ENCODE measurements around the gene DUSP15.
"Not testable (repeated sequence)": the region's sequence is repeated elsewhere in the genome, so short reads cannot be mapped to it uniquely, and the experiment has no call there.

Gene DUSP15

GRCh38 chr20:31869942-31870725 is at the start of gene DUSP15, which contains the start of gene TTLL9:
TSS of gene DUSP15 (minus strand) at chr20:31870527. CDS start at chr20:31870337, 190 bp downstream.
TSS of gene TTLL9 (plus strand) at chr20:31870634. CDS start at chr20:31871127, 493 bp downstream.
- DNase-seq (ENCODE audit: low read depth in 2 of 2): no peak

DNA sequence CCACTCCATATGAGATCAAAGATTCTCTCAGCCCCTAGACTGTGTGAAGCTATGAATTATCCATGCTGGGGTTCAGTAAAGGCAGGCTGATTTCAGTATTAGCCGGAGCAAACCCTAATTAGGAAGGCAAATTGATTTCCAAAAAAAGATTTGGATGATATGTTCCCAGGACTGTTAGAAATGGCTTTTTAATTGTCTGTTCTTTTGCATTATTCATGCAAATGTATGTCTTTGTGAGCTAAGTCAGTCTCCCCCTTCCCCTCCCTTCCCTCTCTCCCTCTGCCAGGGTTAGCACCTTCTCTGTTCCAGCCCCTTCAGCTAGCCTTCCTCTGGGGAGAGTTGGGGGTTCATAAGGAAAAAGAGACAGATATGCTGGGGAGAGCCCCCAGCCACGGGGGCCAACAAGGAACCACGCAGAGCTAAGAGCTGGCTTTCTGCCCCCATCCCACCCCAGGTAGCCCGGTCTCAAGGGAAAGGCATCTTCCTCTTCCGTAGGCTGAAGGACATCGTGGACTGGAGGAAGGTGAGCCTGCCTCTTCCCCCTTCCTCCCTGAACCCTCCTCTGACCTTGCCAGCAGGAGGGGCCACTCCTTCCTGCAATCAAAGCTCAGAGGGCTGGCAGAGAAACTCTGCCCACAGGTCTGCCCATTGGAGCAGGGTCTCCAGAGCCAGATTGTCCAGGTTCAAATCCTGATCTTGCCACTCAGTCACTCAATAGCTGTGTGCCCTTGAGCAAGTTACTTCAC is 49.3 kb upstream of the DUSP15 start:
- DNase-seq (ENCODE audit: low read depth in 2 of 2): no peak

- DNase-seq (ENCODE audit: low read depth in 2 of 2): no peak
Observed at GRCh38 chr20:31918466-31919105, 48.3 kb upstream of the DUSP15 start.

DNA sequence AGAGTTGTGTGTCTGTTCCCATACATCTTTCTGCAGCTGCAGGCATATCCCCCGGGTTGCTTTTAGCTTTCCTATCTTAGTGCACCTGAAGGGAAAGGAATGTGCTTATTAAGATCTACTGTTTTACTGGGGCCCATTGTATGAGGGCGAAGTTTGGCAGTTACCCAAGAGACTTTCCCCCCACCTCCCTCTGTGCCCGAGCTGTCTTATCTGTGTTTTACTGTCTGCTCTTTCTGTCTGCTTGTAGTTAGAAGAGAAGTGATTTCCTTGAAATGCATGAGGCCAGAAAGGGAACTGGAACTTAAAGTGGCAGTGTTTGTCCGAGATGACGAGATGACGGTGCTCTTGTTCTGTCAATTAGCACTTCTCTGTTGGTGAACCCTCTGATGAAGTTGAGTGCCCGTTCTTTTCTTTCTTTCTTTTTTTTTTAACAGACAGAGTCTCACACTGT is 47.7 kb upstream of the DUSP15 start:
- not testable (repeated sequence) for DNase-seq (ENCODE audit: low read depth in 2 of 2)

DNA sequence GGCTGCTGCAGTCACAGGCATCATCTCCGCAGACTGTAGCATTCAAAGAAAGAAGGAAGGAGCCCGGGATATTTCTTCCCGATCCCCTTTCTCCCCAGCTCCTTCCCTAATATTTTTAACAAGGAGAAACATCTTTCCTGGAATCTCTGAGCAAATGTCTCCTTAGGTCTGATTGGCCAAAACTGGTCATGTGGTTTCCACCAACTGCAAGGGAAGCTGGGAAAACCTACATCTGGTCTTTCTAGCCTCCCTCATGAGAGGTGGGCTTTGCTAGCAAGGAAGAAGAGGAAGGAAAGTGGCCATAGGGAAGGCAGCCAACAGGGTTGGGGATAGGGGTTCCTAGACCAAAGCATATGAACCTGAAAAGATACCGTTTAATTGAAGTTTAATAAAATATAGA is 46.4 kb upstream of the DUSP15 start:
- no peak for DNase-seq (ENCODE audit: low read depth in 2 of 2)

DNA sequence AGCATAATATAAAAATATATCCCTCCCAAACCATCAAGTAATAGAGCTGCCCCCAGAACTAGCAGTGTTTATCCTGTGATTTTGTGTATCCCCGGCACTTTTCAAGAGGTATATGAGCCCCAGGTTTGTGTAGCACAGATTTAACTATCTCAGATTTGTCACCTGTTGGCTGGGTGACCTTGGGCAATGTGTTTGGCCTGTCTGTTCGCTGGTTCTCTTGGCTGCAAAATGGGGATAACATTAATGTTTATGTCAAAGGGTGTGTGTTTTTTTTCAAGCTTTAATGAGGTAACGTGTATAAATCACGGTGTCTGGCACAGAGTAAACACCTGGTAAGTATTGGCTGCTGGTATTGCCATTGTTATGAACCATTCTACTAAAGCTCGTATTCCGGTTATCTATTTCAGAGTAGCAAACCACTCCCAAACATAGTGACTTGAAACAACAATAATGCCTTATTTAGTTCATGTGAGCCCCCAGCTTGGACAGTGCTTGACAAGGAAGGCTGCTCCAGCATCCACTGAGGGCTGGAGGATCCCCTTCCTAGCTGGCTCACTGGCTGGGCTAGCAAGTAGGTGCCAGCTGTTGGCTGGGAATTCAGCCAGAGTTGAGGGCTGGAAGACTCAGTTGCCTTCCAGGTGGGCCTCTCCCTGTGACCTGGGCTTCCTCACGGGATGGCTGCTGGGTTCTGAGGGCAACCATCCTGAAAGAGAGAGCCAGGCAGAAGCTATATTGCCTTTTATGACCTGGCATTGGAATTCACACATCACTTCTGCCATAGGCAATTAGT is 45.4 kb upstream of the DUSP15 start:
- DNase-seq (ENCODE audit: low read depth in 2 of 2): no peak

DNA sequence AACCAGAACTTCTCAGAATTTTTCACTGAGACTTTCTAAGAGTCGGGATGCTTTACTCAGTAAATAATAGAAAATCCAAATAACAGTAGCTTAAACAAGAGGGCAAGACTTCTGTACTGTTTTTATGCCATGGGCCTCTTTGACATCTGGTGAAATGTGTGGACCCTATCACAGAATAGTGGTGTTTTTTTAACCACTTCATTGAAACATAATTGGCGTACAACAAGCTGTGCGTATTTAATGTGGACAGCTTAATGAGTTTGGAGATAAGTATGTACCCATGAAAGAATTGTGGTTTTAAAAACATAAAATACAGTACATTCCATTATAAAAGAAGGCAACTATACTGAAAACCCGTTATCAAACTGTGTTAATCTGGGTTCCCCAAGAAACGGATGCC is 43.8 kb upstream of the DUSP15 start:
- no peak for DNase-seq (ENCODE audit: low read depth in 2 of 2)

DNA sequence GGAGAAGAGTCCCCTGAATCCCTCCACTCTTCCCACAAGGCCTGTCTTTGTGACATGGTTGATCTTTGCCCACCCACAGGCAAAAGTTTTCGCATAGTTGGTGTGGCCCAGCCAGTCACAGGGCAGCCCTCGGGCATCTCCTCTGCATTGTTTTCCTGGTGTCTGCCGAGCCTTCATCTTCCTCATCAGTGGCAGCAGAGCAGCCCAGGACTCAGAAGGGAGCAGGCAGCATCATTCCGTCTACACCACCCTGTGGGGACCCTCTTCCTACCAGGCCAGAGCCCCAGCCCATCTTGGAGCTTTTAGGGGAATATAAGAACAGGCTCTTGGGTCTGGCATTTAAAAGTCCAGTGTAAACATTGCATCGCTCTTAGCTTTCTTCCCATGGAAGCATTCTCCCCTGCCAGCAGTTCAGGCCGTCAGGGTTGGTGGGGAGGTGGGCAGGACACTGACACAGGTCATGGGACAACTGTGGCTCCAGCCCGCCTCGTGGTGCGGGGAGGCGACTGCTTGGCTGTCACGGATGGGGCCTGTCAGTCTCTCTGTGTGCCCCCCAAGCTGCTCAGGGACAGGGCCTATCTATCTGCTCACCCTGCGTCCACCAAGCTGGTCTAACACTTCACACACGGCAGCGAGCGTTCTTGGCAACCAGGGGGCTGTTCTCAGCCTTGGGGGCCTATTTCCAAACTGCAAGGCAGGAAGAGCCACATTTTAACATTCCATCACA is 43.3 kb upstream of the DUSP15 start:
- no peak for DNase-seq (ENCODE audit: low read depth in 2 of 2)

DNA sequence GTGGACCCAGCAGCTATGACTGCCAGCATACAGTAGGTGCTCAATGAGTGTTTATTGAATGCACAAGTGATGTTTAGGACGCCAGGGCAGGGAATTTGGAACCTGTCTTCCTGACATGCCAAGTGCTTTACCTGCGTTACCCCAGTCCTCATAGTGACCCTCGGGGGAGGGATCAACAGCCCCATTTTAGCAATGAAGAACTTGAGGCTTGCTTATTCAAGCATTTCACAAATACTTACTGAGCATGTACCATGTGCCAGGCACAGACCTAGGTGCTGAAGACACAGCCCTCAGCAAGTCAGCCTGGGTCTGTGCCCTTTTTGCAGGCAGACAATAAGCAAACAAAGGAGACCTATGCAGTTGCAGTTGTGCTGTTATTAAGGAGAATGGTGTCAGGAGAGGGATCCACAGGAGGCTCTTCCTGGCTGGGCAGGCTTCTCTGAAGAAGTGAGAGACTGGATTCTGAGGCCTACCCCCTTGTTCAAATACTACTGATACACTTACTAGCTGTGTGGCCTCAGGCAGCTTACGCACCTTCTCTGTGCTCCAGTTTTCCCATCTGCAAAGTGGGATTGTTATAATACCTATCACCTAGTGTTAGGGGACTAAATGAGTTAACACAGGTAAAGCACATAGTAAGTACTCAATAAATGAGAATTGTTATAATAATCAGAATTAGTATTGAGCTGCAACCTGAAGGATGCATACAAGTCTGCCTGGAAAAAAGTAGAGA is 39.9 kb upstream of the DUSP15 start:
- DNase-seq (ENCODE audit: low read depth in 2 of 2): no peak

GRCh38 chr20:31909253-31910070 is 39.1 kb upstream of the DUSP15 start:
- no peak for DNase-seq (ENCODE audit: low read depth in 2 of 2)

DNA sequence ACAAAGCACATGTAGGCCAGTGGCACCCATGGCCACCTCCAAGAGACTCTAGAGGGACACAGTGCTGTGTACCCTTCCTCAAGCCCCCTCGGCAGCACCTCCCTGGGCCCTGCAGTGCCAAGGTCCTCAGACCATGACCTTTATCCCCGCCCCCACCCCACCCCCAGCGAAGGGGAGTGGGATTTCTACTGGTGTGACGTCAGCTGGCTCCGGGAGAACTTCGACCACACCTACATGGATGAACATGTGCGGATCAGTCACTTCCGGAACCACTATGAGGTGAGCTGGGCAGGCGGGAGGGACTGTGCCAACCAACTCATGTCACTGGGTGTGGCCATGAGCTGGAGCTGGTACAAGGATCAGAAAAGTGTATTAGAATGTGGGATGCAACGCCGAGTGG is 38.1 kb upstream of the DUSP15 start:
- no peak for DNase-seq (ENCODE audit: low read depth in 2 of 2)

DNA sequence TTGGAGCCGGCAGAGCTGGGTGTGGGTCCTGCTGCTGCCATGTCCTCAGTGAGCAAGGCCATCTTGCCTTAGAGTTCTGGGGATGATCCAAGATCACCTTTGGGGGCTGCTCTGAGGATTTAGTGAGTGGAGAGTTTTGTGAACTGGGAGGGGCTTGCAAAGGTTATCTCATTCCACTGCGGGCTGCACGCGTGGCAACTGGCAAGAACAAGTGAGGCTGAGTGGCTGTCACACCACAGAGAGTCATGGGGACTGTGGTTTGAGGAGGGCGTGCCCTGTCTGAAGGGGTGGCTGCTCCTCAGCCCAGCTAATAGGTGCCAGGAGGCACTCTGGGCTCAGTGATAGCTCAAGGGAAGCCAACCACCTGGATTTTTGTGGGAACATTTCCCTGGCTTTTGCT is 37.7 kb upstream of the DUSP15 start:
- no peak for DNase-seq (ENCODE audit: low read depth in 2 of 2)

DNA sequence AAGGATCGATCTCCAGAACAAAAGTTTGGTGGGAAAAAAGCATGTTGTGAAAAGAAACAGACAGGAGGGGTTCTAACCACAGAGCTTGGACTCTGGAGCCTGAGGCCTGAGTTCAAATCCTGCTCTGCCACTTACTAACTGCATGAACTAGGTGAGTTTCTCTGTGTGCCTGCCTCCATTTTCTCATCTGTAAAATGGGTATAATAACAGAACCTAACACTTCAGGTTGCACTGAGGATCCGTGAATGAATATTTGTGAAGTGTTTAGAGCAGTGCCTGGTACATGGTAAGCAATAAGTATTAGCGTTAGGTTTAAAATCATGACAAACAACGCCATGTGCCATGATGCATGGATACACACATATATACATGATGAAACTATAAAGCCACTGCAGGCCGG is 36.7 kb upstream of the DUSP15 start:
- DNase-seq (ENCODE audit: low read depth in 2 of 2): no peak

DNA sequence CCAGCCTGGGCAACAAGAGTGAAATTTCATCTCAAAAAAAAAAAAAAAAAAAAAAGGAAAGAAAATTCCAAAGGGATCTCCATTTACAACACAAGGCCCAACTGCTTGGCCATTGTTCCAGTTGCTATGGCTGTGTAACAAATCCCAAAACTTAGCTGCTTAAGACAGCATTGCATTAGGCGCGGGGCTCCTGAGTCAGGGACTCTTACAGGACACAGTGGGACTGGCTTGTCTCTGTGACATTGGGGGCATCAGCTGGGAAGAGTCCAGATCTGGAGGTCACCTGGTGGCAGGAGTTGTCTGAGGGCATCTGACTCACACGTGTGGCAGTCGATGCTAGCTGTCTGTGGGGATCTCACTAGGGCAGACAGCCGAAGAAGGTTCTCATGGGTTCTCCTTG is 35.7 kb upstream of the DUSP15 start:
- DNase-seq (ENCODE audit: low read depth in 2 of 2): no peak

DNA sequence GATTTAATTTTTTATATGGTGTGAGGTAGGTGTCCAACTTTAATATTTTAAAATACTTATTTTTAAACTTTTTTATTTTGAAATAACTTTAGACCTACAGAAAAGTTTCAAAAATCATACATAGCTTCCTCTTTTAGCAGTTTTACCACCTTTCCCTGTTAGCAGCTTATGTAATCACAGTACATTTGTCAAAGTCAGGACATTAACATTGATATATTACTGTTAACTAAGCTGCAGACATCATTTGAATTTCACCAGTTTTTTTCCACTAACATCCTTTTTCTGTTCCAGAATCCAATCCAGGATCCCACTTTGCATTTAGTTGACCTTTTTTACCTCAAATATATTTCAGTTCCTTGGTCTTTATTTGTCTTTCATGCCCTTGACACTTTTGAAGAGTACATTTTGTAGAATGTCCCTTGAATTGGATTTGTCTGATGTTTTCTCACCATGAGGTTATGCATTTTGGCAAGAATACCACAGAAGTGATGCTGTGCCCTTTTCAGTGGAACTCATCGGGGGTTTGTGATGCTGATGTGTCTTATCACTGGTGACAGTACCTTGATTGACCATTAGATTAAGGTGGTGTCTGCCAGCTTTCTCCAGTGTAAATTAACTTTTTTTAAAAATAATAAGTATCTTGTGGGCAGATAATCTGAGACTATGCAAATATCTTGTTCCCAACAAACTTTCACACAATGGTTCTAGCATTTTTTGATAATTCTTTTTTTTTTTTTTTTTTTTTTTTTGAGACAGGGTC is 33.5 kb upstream of the DUSP15 start:
- DNase-seq (ENCODE audit: low read depth in 2 of 2): no peak

GRCh38 chr20:31901615-31902014 is 31.3 kb upstream of the DUSP15 start:
- DNase-seq (ENCODE audit: low read depth in 2 of 2): no peak

DNA sequence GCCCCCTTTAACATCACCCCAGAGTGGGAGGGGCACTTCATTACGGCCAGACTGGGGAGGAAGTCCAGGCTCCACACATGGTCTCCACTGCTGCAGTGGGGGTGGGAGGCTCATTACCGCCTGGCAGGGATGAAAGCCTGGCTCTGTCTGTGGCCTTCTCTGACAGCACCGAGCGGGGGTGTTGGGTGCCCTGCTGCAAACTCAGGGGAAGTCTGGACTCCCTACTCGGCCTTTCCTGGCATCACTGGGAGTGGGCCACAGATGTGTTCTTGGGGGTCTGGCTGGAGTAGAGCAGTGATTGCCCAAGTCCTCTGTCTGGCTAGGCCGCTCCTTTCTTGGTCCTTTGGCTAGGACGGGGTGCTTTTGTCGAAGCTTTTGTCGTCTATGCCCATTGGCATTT is 27.2 kb upstream of the DUSP15 start:
- no peak for DNase-seq (ENCODE audit: low read depth in 2 of 2)

GRCh38 chr20:31896049-31896448 is 25.7 kb upstream of the DUSP15 start:
- DNase-seq (ENCODE audit: low read depth in 2 of 2): no peak
